ENCODE data around the gene MRPS26.

- no peak for TF ChIP-seq CTCF (IDR thresholded peaks at IDR 0.05; ENCODE audit: low read depth, low read length)
- TF ChIP-seq EZH2phosphoT487 (IDR thresholded peaks at IDR 0.05; ENCODE audit: low read depth) = no peak
Observed at GRCh38 chr20:3013771-3014170, 32.1 kb upstream of the MRPS26 start.
